Loucy (cell line): ENCODE results near the gene KDELR1.
"Not testable (repeated sequence)": the region's sequence is repeated elsewhere in the genome, so short reads cannot be mapped to it uniquely, and the experiment has no call there.

Experiments
- H2AFZ ChIP-seq: fragments of 200-600 bp; sonication (generic); 2 replicates; pipeline ENCODE4 v1.6.0; 2016; ENCODE audit warnings: antibody characterized with exemption, mild to moderate bottlenecking, low read length, moderate library complexity
- H3F3A ChIP-seq: fragments of 200-600 bp; 2 replicates; pipeline ENCODE4 v1.6.0; 2016; ENCODE audit warnings: antibody characterized with exemption, low read depth, mild to moderate bottlenecking
- H3K27me3 ChIP-seq: fragments of 200-600 bp; sonication (generic); 2 replicates; pipeline ENCODE4 v1.6.1; 2014; ENCODE audit warnings: low read length, mild to moderate bottlenecking; ENCODE audit not compliant: insufficient read depth, poor library complexity, severe bottlenecking
- H3K36me3 ChIP-seq: fragments of 200-600 bp; sonication (generic); 2 replicates; pipeline ENCODE4 v1.6.1; 2016; ENCODE audit warnings: low read length; ENCODE audit not compliant: insufficient read depth
- H3K4me1 ChIP-seq: fragments of 200-600 bp; sonication (generic); 2 replicates; pipeline ENCODE4 v1.5.1; 2014; ENCODE audit warnings: low read length, mild to moderate bottlenecking; ENCODE audit not compliant: insufficient read depth, poor library complexity, severe bottlenecking
- H3K4me2 ChIP-seq: fragments of 200-600 bp; sonication (generic); 2 replicates; pipeline ENCODE4 v1.6.0; 2014; ENCODE audit warnings: antibody characterized with exemption, low read length, low read depth, mild to moderate bottlenecking; ENCODE audit not compliant: poor library complexity, severe bottlenecking
- H3K4me3 ChIP-seq: fragments of 200-600 bp; sonication (generic); 2 replicates; pipeline ENCODE4 v1.5.1; 2014; ENCODE audit warnings: low read length, mild to moderate bottlenecking, mixed read lengths; ENCODE audit not compliant: poor library complexity, severe bottlenecking
- H3K79me2 ChIP-seq: fragments of 200-600 bp; sonication (generic); 2 replicates; pipeline ENCODE4 v1.6.1; 2014; ENCODE audit warnings: low read length; ENCODE audit not compliant: insufficient read depth
- H3K9ac ChIP-seq: fragments of 200-600 bp; sonication (generic); 2 replicates; pipeline ENCODE4 v1.6.0; 2014; ENCODE audit warnings: mild to moderate bottlenecking, low read depth, low read length, moderate library complexity; ENCODE audit not compliant: poor library complexity, severe bottlenecking
- H3K9me2 ChIP-seq: fragments of 200-600 bp; sonication (generic); replicated peaks from 2 replicates; pipeline ENCODE4 v1.6.1; 2016; ENCODE audit warnings: low read depth, low read length, mixed read lengths
- H3K9me3 ChIP-seq: fragments of 200-600 bp; sonication (generic); 2 replicates; pipeline ENCODE4 v1.6.1; 2014; ENCODE audit warnings: mild to moderate bottlenecking, antibody characterized with exemption, low read length, low read depth; ENCODE audit not compliant: insufficient read depth
- H4K20me1 ChIP-seq: fragments of 200-600 bp; sonication (generic); 2 replicates; pipeline ENCODE4 v1.6.0; 2014; ENCODE audit warnings: antibody characterized with exemption, low read length, mild to moderate bottlenecking; ENCODE audit not compliant: insufficient read depth, poor library complexity, severe bottlenecking
- EZH2phosphoT487 ChIP-seq: fragments of 200-600 bp; IDR thresholded peaks from 2 replicates; pipeline ENCODE4 v1.6.1; 2018; ENCODE audit warnings: antibody characterized with exemption, mild to moderate bottlenecking, moderate library complexity, borderline replicate concordance
- TF ChIP-seq, protein P1 (sequence below): fragments of 200-600 bp; sonication (generic); conservative IDR thresholded peaks from 2 replicates; pipeline ENCODE4 v1.5.1; 2014; ENCODE audit warnings: mild to moderate bottlenecking, antibody characterized with exemption, low read length

The KDELR1 gene

DNA sequence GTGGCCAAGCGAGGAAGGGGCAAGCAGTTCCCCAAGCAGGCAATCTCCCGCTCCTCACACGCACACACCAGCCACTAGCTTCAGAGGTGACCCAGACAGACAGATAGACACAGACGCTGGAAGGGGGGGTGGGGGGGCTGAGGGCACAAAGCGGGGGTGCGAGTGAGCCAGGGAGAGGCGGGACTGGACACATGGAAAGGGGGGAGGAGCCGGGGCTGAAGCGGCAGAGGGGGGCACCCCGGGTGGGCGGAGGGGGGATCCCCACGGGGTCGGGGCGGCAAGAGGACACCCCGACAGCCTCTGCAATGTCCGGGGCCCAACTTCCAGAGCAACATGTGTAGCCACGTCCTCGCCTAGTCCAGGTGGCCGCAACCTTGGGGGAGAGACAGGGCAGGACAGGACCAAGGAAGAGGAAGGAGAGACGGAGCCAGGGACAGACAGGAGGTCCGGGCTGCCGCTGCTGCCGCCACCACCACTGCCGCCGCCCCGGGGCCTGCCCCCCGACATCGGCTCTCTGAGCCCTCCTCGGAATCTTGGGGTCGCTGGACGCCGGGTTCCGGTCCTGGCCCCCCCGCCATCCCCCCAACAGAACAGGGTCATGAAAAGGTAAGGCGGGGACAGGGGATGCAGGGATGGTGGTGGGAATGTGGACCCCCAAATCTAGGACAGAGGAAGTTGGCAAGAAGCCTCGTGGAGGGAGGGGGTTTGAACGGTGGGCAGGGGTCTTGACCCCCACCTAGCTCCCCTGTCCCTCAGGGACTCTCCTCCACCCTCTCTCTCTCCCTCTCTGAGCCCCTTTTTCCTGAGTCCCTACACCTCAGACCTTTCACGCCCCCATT, 3.2 kb upstream of the KDELR1 start:
- peaks cover 8% of the 10 kb centered on the region for H3K4me1 ChIP-seq
- H3K9ac ChIP-seq: no peak overlapping the region
- H3K9me3 ChIP-seq: no peaks in the 10 kb centered on the region
- H3K27me3 ChIP-seq: no peaks in the 10 kb centered on the region
- H3K79me2 ChIP-seq: peaks cover 19% of the 10 kb centered on the region
- no peaks in the 10 kb centered on the region for H3F3A ChIP-seq
- no peak overlapping the region for H2AFZ ChIP-seq
- H3K4me3 ChIP-seq: no peak overlapping the region
- H3K9me2 ChIP-seq: no peaks in the 10 kb centered on the region
- H3K36me3 ChIP-seq: no peaks in the 10 kb centered on the region
- TF ChIP-seq EZH2phosphoT487: no peak
- TF ChIP-seq, protein P1, sequence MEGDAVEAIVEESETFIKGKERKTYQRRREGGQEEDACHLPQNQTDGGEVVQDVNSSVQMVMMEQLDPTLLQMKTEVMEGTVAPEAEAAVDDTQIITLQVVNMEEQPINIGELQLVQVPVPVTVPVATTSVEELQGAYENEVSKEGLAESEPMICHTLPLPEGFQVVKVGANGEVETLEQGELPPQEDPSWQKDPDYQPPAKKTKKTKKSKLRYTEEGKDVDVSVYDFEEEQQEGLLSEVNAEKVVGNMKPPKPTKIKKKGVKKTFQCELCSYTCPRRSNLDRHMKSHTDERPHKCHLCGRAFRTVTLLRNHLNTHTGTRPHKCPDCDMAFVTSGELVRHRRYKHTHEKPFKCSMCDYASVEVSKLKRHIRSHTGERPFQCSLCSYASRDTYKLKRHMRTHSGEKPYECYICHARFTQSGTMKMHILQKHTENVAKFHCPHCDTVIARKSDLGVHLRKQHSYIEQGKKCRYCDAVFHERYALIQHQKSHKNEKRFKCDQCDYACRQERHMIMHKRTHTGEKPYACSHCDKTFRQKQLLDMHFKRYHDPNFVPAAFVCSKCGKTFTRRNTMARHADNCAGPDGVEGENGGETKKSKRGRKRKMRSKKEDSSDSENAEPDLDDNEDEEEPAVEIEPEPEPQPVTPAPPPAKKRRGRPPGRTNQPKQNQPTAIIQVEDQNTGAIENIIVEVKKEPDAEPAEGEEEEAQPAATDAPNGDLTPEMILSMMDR: no peak
- no peak overlapping the region for H3K4me2 ChIP-seq
- peaks cover 8% of the 10 kb centered on the region for H4K20me1 ChIP-seq

DNA sequence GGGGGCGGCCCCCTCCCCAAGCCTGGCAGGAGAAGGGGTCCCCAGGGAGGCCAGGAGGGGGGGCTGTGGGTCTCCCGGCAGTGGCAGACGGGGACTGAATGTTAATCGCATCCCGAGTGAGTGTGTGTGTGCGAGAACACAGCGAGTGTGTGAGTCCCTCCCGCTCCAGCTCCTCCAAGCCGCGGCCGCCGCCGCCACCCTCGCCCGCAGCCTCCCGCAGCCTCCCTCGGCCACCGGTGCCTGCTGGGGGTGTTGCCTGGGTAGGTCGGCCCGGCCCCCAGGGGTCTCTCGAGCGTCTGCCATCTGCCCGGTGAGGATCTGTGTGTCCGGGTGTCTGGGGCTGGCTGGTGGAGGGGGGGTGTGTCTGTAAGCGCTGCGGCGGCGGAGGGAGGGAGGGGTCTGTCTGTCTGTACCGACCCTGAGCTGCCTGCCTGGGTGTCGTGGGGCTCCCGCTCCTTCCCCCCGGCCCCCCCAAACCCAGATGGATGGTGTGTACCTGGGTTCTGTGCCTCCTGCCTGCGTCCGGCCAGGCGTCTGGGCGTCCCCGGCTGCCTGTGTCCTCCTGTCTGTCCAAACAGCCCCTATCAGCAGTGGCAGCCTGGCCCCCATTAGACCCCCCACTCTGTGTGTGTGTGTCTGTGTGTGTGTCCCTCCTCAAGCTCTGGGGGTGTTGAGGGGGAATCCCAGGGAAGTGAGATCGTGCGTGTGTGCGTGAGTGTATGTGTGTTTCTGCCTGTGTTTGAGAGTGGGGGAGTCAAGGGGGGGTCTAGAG, 2.4 kb upstream of the KDELR1 start, which contains the start of gene GRIN2D:
TSS of gene GRIN2D (plus strand) at position 110 of the 772 bp plus-strand sequence. CDS start 4,725 bp downstream, outside the sequence.
- TF ChIP-seq, protein P1: 0 out of 2 replicates have a peak, but pooled peaks have one; percentile 19
- no peak for TF ChIP-seq EZH2phosphoT487
- Histone ChIP-seq H3F3A (no peaks in the 10 kb centered on the region), H2AFZ (peak within 1 kb of the TSS; percentile 59), H3K9me2 (no peaks in the 10 kb centered on the region), H3K36me3 (peaks cover 4% of the 10 kb centered on the region; the same call in 1 of the 2 replicates), H3K4me2 (peak within 1 kb of the TSS; percentile 53), H3K4me3 (peak within 1 kb of the TSS; percentile 40), H3K79me2 (peaks cover 26% of the 10 kb centered on the region), H3K27me3 (no peaks in the 10 kb centered on the region), H3K4me1 (peaks cover 11% of the 10 kb centered on the region), H3K9me3 (no peaks in the 10 kb centered on the region), H4K20me1 (peaks cover 12% of the 10 kb centered on the region), H3K9ac (no peak within 1 kb of the TSS)

GRCh38 chr19:48392860-48393558, 1.7 kb upstream of the KDELR1 start:
- no peaks in the 10 kb centered on the region for H3K27me3 ChIP-seq
- H3K36me3 ChIP-seq: peaks cover 4% of the 10 kb centered on the region; the same call in 1 of the 2 replicates
- H3K9me2 ChIP-seq: no peaks in the 10 kb centered on the region
- H3K4me1 ChIP-seq: peaks cover 11% of the 10 kb centered on the region
- peak overlapping the region; percentile 59; the same call in 1 of the 2 replicates for H2AFZ ChIP-seq
- no peaks in the 10 kb centered on the region for H3K9me3 ChIP-seq
- peaks cover 34% of the 10 kb centered on the region for H3K79me2 ChIP-seq
- H3F3A ChIP-seq: no peaks in the 10 kb centered on the region
- no peak for TF ChIP-seq EZH2phosphoT487
- TF ChIP-seq, protein P1: no peak
- H3K9ac ChIP-seq: no peak overlapping the region
- peaks cover 12% of the 10 kb centered on the region for H4K20me1 ChIP-seq
- peak overlapping the region; percentile 53 for H3K4me2 ChIP-seq
- peak overlapping the region; percentile 40 for H3K4me3 ChIP-seq

GRCh38 chr19:48392006-48392344, 624 bp upstream of the KDELR1 start:
- H3K27me3 ChIP-seq, H3K36me3 ChIP-seq, H3K9me3 ChIP-seq, H3F3A ChIP-seq, H3K9me2 ChIP-seq: not testable (repeated sequence)
- Histone ChIP-seq H3K9ac (peak overlapping the region; percentile 98), H3K4me2 (peak overlapping the region; percentile 99), H3K4me1 (peaks cover 11% of the 10 kb centered on the region), H3K4me3 (peak overlapping the region; percentile 90), H2AFZ (peak overlapping the region; percentile 91; the same call in 1 of the 2 replicates), H3K79me2 (peaks cover 38% of the 10 kb centered on the region), H4K20me1 (peaks cover 12% of the 10 kb centered on the region)
